ENCODE measurements around the gene CNTNAP5.

- TF ChIP-seq POLR2AphosphoS5 (IDR thresholded peaks at IDR 0.05; ENCODE audit: borderline replicate concordance, low read depth, low read length) (no peak), FOXP2 (optimal IDR thresholded peaks at IDR 0.05; ENCODE audit: control extremely low read depth, extremely low read length, insufficient read depth) (no peak)
Observed at GRCh38 chr2:124661558-124661957, 636.5 kb downstream of the CNTNAP5 start.
